COLO668 (cell line): ENCODE results near the gene HIVEP1.

Experiments used
- DNase-seq: peaks from one replicate; lab custom pipeline; 2025; ENCODE audit not compliant: unreplicated experiment; lab: John Stamatoyannopoulos, UW

The HIVEP1 gene

GRCh38 chr6:12012038-12012557 lies at the start of gene HIVEP1:
TSS of gene HIVEP1 (plus strand) at chr6:12012312. CDS start at chr6:12015629, 3,317 bp downstream.
- DNase-seq, result peak; percentile 45

DNA sequence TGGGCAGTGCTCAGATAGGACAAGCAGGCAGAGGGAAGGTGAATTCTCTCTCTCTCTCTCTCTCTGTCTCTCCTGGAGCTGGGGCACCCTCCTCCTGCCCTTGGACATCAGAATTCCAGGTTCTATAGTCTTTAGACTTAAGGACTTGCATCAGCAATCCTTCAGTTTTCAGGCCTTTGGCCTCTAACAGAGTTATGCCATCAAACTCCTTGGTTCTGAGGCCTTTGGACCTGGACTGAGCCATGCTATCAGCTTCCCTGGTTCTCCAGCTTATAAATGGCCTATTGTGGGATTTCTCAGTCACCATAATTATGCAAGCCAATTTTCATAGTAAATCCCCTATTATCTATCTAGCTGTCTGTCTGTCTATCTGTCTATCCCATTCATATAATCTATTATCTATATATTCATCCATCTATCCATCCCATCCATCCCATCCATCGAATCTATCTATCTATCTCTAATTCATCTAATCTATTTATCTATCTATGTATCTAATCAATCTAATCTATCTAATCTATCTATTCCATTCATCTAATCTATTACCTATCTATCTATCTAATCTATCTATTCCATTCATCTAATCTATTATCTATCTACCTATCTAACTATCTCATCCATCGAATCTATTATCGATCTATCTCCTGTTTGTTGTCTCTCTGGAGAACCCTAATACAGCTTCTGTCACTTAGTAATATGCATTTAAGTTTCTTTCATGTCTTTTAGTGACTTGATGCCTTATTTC lies 48.2 kb upstream of the HIVEP1 start:
- DNase-seq, result no peak

DNA sequence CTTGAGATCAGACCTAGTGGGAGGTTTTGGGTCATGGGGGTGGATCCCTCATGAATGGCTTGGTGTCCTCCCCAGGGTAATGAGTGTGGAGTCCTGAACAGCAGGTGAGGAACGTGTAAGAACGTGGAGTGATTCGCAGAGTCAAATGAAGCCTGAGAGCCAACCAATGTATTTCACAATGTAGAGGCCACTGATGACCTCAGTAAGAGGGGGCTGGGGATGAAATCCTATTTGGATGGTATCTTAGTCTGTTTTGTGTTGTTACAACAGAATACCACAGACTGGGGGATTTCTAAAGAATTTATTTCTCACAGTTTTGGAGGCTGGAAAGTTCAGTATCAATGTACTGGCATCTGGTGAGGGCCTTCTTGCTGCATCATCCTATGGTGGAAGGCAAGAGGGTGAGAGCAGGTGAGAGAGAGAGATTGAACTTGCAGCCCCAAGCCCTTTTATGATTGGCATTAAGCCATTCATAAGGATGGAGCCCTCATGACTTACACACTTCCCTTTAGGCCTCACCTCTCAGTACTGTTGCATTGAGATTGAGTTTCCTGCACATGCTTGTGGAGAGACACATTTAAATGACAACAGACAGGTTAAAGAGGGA lies 47.3 kb upstream of the HIVEP1 start:
- no peak for DNase-seq

- no peak for DNase-seq
Observed at GRCh38 chr6:11965499-11965898, 46.6 kb upstream of the HIVEP1 start.

- DNase-seq, result no peak
Observed at GRCh38 chr6:11968241-11968806, 43.8 kb upstream of the HIVEP1 start.

DNA sequence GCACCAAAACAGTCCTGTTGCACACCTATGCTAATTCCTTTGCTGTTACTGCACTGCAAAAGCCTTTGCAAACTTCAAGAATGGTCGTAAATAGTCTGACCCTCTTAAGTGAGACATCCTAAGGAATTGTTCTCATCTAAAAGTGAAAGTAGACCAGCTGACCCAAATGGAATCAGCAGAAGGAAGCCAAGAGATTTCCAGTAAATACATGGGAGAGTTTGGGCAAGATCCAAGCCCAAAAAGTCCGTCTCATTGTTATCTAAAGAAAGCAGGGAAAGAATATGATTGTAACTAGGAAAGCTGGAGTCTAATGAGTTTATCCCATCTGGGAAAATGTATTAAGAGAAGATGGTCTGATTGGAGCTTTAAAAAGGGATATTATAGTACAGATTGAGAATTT lies 43.0 kb upstream of the HIVEP1 start:
- DNase-seq, result no peak

DNA sequence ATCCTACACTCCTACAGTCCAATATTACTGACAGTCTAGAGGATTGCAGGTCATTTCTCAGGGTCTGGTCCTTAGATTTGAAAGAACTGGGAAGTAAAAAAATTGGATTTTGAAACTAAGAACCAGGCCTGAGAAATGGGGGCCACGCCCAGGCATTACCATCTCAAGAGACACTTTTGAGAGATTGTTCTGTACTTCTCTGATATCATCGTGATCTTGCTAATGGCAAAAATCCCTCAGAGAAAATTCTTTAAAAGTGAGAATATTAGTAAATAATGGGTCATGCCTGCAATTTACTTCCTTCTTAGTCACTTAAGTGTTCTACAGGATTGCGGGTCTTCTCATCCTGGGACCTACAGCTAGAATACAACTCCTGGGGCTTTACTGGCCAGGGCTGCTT lies 42.0 kb upstream of the HIVEP1 start:
- DNase-seq, result no peak

- no peak for DNase-seq
Observed at GRCh38 chr6:11971154-11971553, 41.0 kb upstream of the HIVEP1 start.

- no peak for DNase-seq
Observed at GRCh38 chr6:11972270-11972669, 39.8 kb upstream of the HIVEP1 start.

DNA sequence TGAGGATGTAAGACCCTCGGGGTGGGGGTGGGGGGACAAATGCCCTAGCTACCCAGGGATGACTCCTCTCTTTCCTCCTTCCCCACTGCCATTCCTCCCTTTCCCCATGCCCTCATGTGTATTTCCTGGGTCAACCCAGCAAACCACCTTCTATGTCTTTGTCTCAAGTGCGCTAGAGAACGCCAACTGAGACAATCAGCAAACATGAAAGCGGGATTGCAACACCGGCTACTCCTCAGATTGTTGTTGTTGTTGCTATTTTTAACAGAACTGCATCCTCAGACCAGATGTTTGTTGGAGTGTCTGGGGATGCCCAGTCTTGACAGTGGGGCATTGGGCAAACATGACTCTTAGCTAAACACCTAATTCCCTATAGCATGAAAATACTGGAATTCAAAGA lies 39.3 kb upstream of the HIVEP1 start:
- no peak for DNase-seq

DNA sequence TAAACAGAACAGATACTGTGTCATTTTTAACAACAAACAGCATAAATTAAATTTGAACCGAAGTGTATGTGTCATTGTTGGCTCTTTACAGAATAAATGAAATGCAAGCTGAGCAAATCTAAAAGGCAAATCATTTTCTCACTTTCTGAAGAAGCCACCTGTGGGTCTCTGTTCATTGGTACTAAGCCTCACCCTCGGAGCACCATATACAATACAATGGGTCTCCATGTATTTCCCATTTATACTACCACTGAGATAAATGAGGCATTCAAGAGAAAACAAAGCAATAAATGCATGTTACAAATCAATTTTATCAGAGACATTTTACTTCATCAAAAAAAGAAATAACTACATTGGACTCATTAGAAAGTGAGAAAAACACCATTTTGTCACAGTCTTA lies 38.9 kb upstream of the HIVEP1 start:
- no peak for DNase-seq

DNA sequence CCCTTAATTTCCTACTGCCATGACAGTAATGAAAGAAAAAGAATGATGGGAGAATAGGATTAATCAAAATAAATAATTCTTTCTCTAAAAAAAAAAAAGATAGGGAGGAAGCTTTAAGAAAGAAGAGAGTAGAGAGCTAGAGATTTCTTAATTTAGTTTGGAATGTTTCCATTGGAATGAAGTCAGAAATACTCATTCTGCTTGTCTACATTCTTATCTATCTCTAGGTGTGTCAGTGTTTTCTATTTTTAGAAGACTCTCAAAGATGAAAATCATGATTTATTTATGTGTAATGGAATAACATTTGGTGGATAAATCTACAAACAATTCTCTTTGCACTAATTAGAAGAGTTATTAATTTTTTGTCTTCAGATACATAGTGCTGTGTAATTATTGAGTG lies 38.0 kb upstream of the HIVEP1 start:
- DNase-seq, result no peak

GRCh38 chr6:11975353-11975977 lies 36.6 kb upstream of the HIVEP1 start:
- no peak for DNase-seq

GRCh38 chr6:11976489-11976888 lies 35.6 kb upstream of the HIVEP1 start:
- DNase-seq, result no peak

DNA sequence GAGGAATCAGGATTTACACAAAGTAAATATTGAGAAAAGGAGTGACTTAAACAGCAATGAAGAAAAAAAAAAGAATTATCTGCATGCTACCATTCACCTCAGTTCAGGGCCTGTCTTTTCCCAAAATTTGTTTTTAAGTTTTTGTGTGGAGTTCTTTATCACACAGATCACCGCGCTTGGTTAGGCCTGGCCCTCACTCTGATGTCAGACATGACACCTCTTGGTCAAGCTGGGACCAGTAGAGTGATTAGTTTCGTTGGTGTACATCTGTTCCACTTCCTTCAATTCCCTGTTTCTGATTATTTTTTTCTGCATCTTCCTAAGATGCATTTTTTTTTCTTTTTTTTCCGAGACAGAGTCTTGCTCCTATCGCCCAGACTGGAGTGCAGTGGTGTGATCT lies 34.9 kb upstream of the HIVEP1 start:
- DNase-seq, result no peak

- DNase-seq, result no peak
Observed at GRCh38 chr6:11977738-11978137, 34.4 kb upstream of the HIVEP1 start.

GRCh38 chr6:11978169-11978987 lies 33.7 kb upstream of the HIVEP1 start:
- no peak for DNase-seq

GRCh38 chr6:11979866-11980265 lies 32.2 kb upstream of the HIVEP1 start:
- DNase-seq, result no peak

- no peak for DNase-seq
Observed at GRCh38 chr6:11983306-11983705, 28.8 kb upstream of the HIVEP1 start.

DNA sequence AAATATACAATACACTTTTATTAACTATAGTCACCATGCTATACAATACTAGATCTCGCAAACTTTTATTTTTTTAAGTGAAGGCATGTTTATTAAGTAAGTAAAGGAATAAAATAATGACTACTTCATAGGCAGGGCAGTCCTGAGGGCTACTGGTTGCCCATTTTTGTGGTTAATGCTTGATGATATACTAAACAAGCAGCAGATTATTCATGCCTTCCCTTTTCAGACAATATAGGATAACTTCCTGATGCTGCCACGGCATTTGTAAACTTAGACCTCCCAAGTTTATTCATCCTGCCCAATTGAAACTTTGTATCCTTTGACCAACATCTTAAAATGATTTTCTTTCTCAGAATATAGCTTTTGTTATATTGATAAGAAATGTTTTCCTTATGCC lies 24.7 kb upstream of the HIVEP1 start:
- DNase-seq, result no peak

GRCh38 chr6:11989386-11989785 lies 22.7 kb upstream of the HIVEP1 start:
- DNase-seq, result no peak
